Mesodermal cell (in vitro differentiated cells): Measurements from ENCODE around the gene NFKBIE.

Experiments
- H3K27ac ChIP-seq: 2 replicates; pipeline ENCODE4 v1.7.0; 2013; ENCODE audit warnings: mild to moderate bottlenecking, low read depth, low read length, moderate library complexity; ENCODE audit not compliant: severe bottlenecking
- H3K36me3 ChIP-seq: 2 replicates; pipeline ENCODE4 v1.7.1; 2013; ENCODE audit warnings: mild to moderate bottlenecking, low read length, moderate library complexity; ENCODE audit not compliant: control insufficient read depth, insufficient read depth
- H3K4me1 ChIP-seq: one replicate; pipeline ENCODE4 v1.7.1; 2013; ENCODE audit warnings: mild to moderate bottlenecking, low read length; ENCODE audit not compliant: insufficient read depth, control insufficient read depth, poor library complexity, severe bottlenecking
- H3K4me3 ChIP-seq: 2 replicates; pipeline ENCODE4 v1.7.0; 2013; ENCODE audit warnings: low read length, control low read depth, mild to moderate bottlenecking; ENCODE audit not compliant: insufficient read depth, poor library complexity, severe bottlenecking; ENCODE audit errors: extremely low read depth
- H3K9me3 ChIP-seq: 2 replicates; pipeline ENCODE4 v1.7.1; 2013; ENCODE audit warnings: mild to moderate bottlenecking, low read length, moderate library complexity; ENCODE audit not compliant: control insufficient read depth
- WGBS, 2 experiments: methylation state at CpG; one replicate each; pipeline ENCODE4 v1.1.5; 2013; ENCODE audit warnings: missing lambda C conversion rate in 2 of 2; ENCODE audit not compliant: insufficient coverage in 2 of 2; 5-methylcytosine and 5-hydroxymethylcytosine counted together

Gene NFKBIE

GRCh38 chr6:44263354-44264100 lies 1.8 kb downstream of the NFKBIE start:
- Histone ChIP-seq H3K36me3 (peaks cover 23% of the 10 kb centered on the region), H3K9me3 (no peaks in the 10 kb centered on the region), H3K27ac (no peak overlapping the region), H3K4me3 (peak overlapping the region; percentile 74), H3K4me1 (peaks cover 28% of the 10 kb centered on the region)
- WGBS, 2 experiments: 59 to 71% methylated on average over 3 to 6 of the region's 9 CpGs

GRCh38 chr6:44262467-44263353 lies 2.6 kb downstream of the NFKBIE start:
- no peak overlapping the region for H3K27ac ChIP-seq
- WGBS, 2 experiments: 77% methylated on average over 4 to 6 of the region's 7 CpGs
- peak overlapping the region; percentile 74 for H3K4me3 ChIP-seq
- H3K36me3 ChIP-seq: peaks cover 23% of the 10 kb centered on the region
- no peaks in the 10 kb centered on the region for H3K9me3 ChIP-seq
- H3K4me1 ChIP-seq: peaks cover 24% of the 10 kb centered on the region

GRCh38 chr6:44261581-44261980 lies 3.8 kb downstream of the NFKBIE start:
- no peak overlapping the region for H3K4me3 ChIP-seq
- H3K9me3 ChIP-seq: no peaks in the 10 kb centered on the region
- H3K27ac ChIP-seq: no peak overlapping the region
- peaks cover 24% of the 10 kb centered on the region for H3K4me1 ChIP-seq
- 92 to 98% methylated on average over 8 of the region's 8 CpGs for WGBS, 2 experiments
- H3K36me3 ChIP-seq: peaks cover 23% of the 10 kb centered on the region

GRCh38 chr6:44260451-44261297 lies 4.7 kb downstream of the NFKBIE start:
- Histone ChIP-seq H3K9me3 (no peaks in the 10 kb centered on the region), H3K4me3 (no peak overlapping the region), H3K4me1 (peaks cover 31% of the 10 kb centered on the region), H3K36me3 (peaks cover 28% of the 10 kb centered on the region), H3K27ac (no peak overlapping the region)
- WGBS, 2 experiments: 97 to 98% methylated on average over 4 to 5 of the region's 6 CpGs

GRCh38 chr6:44260011-44260410 lies 5.3 kb downstream of the NFKBIE start:
- Histone ChIP-seq H3K9me3 (no peaks in the 10 kb centered on the region), H3K4me3 (no peak overlapping the region), H3K27ac (no peak overlapping the region), H3K4me1 (peaks cover 33% of the 10 kb centered on the region), H3K36me3 (peaks cover 35% of the 10 kb centered on the region)
- WGBS, 2 experiments: 92 to 98% methylated on average over 8 of the region's 8 CpGs

- no peak overlapping the region for H3K4me3 ChIP-seq
- peaks cover 46% of the 10 kb centered on the region for H3K36me3 ChIP-seq
- H3K27ac ChIP-seq: no peak overlapping the region
- peaks cover 26% of the 10 kb centered on the region for H3K4me1 ChIP-seq
- no peaks in the 10 kb centered on the region for H3K9me3 ChIP-seq
- 94 to 96% methylated on average over 3 of the region's 3 CpGs for WGBS, 2 experiments
Measured at GRCh38 chr6:44258921-44259320, 6.4 kb downstream of the NFKBIE start.

- Histone ChIP-seq H3K9me3 (no peaks in the 10 kb centered on the region), H3K4me1 (peaks cover 22% of the 10 kb centered on the region), H3K4me3 (no peak overlapping the region), H3K36me3 (peaks cover 51% of the 10 kb centered on the region), H3K27ac (no peak overlapping the region)
- WGBS, 2 experiments: 83 to 88% methylated on average over 9 of the region's 9 CpGs
Measured at GRCh38 chr6:44258325-44258863, 7.0 kb downstream of the NFKBIE start.

GRCh38 chr6:44257753-44258324 lies 7.5 kb downstream of the NFKBIE start:
- H3K9me3 ChIP-seq: no peaks in the 10 kb centered on the region
- H3K4me3 ChIP-seq: peak overlapping the region; percentile 29
- peaks cover 56% of the 10 kb centered on the region for H3K36me3 ChIP-seq
- H3K4me1 ChIP-seq: peaks cover 16% of the 10 kb centered on the region
- H3K27ac ChIP-seq: peak overlapping the region; percentile 64
- 46 to 51% methylated on average over 8 to 14 of the region's 15 CpGs for WGBS, 2 experiments

- peaks cover 59% of the 10 kb centered on the region for H3K36me3 ChIP-seq
Measured at GRCh38 chr6:44257025-44257752, 8.2 kb downstream of the NFKBIE start, which contains the start of gene SLC35B2. TSS of gene SLC35B2 (minus strand) at chr6:44257528. CDS start at chr6:44257410, 118 bp downstream.

More at GRCh38 chr6:44257025-44257752, 8.2 kb downstream of the NFKBIE start, which contains the start of gene SLC35B2:
- H3K9me3 ChIP-seq: no peaks in the 10 kb centered on the region
- H3K27ac ChIP-seq: peak within 1 kb of the TSS; percentile 93
- 0% methylated on average over 33 to 53 of the region's 80 CpGs for WGBS, 2 experiments
- peaks cover 10% of the 10 kb centered on the region for H3K4me1 ChIP-seq
- peak within 1 kb of the TSS; percentile 82 for H3K4me3 ChIP-seq
